ENCODE results near the gene CNTNAP5. TPM values are rescaled to one million over a fixed set of nuclear protein-coding genes. Genes with fewer than 3 reads are reported as not detected.

CNTNAP5 gene
- total RNA-seq, 1 donor from 2014 or later = 22.0 TPM

- Mint-ChIP-seq H3K36me3 (ENCODE audit: unreplicated experiment) (no peaks in the 10 kb centered on the region), H3K4me1 (ENCODE audit: low read depth, unreplicated experiment) (peaks cover 31% of the 10 kb centered on the region), H3K27me3 (ENCODE audit: unreplicated experiment) (no peaks in the 10 kb centered on the region), H3K9me3 (ENCODE audit: unreplicated experiment) (peaks cover 5% of the 10 kb centered on the region), H3K27ac (ENCODE audit: unreplicated experiment) (peak overlapping the region; percentile 28), H3K4me3 (ENCODE audit: unreplicated experiment) (no peak overlapping the region)
- DNase-seq = no peak
- TF ChIP-seq CTCF (IDR thresholded peaks at IDR 0.05; ENCODE audit: partially characterized antibody, unreplicated experiment) = no peak
These were observed 451.2 kb downstream of the CNTNAP5 start for GRCh38 chr2:124476291-124476690.

GRCh38 chr2:124478761-124479160 lies 453.7 kb downstream of the CNTNAP5 start:
- peaks cover 34% of the 10 kb centered on the region for H3K4me1 Mint-ChIP-seq (ENCODE audit: low read depth, unreplicated experiment)
- DNase-seq = no peak
- peak overlapping the region; percentile 91 for H3K27ac Mint-ChIP-seq (ENCODE audit: unreplicated experiment)
- peaks cover 5% of the 10 kb centered on the region for H3K9me3 Mint-ChIP-seq (ENCODE audit: unreplicated experiment)
- H3K4me3 Mint-ChIP-seq (ENCODE audit: unreplicated experiment) = peak overlapping the region; percentile 54
- no peak for TF ChIP-seq CTCF (IDR thresholded peaks at IDR 0.05; ENCODE audit: partially characterized antibody, unreplicated experiment)
- H3K36me3 Mint-ChIP-seq (ENCODE audit: unreplicated experiment) = no peaks in the 10 kb centered on the region
- H3K27me3 Mint-ChIP-seq (ENCODE audit: unreplicated experiment) = no peaks in the 10 kb centered on the region

GRCh38 chr2:124480958-124481357 lies 455.9 kb downstream of the CNTNAP5 start:
- no peak for DNase-seq
- no peak for TF ChIP-seq CTCF (IDR thresholded peaks at IDR 0.05; ENCODE audit: partially characterized antibody, unreplicated experiment)
- Mint-ChIP-seq H3K4me3 (ENCODE audit: unreplicated experiment) (no peak overlapping the region), H3K4me1 (ENCODE audit: low read depth, unreplicated experiment) (peaks cover 28% of the 10 kb centered on the region), H3K27me3 (ENCODE audit: unreplicated experiment) (no peaks in the 10 kb centered on the region), H3K27ac (ENCODE audit: unreplicated experiment) (peak overlapping the region; percentile 23), H3K9me3 (ENCODE audit: unreplicated experiment) (peaks cover 5% of the 10 kb centered on the region), H3K36me3 (ENCODE audit: unreplicated experiment) (no peaks in the 10 kb centered on the region)

- Mint-ChIP-seq H3K4me3 (ENCODE audit: unreplicated experiment) (no peak overlapping the region), H3K9me3 (ENCODE audit: unreplicated experiment) (peaks cover 5% of the 10 kb centered on the region), H3K4me1 (ENCODE audit: low read depth, unreplicated experiment) (peaks cover 23% of the 10 kb centered on the region), H3K36me3 (ENCODE audit: unreplicated experiment) (no peaks in the 10 kb centered on the region), H3K27me3 (ENCODE audit: unreplicated experiment) (no peaks in the 10 kb centered on the region), H3K27ac (ENCODE audit: unreplicated experiment) (no peak overlapping the region)
- no peak for TF ChIP-seq CTCF (IDR thresholded peaks at IDR 0.05; ENCODE audit: partially characterized antibody, unreplicated experiment)
- no peak for DNase-seq
These were observed 457.0 kb downstream of the CNTNAP5 start for GRCh38 chr2:124482044-124482443.

GRCh38 chr2:124482551-124482950 lies 457.5 kb downstream of the CNTNAP5 start:
- Mint-ChIP-seq H3K27me3 (ENCODE audit: unreplicated experiment) (no peaks in the 10 kb centered on the region), H3K9me3 (ENCODE audit: unreplicated experiment) (peaks cover 5% of the 10 kb centered on the region), H3K4me3 (ENCODE audit: unreplicated experiment) (no peak overlapping the region), H3K27ac (ENCODE audit: unreplicated experiment) (no peak overlapping the region), H3K4me1 (ENCODE audit: low read depth, unreplicated experiment) (peaks cover 22% of the 10 kb centered on the region), H3K36me3 (ENCODE audit: unreplicated experiment) (no peaks in the 10 kb centered on the region)
- no peak for TF ChIP-seq CTCF (IDR thresholded peaks at IDR 0.05; ENCODE audit: partially characterized antibody, unreplicated experiment)
- no peak for DNase-seq
